Endothelial cell of umbilical vein (primary cell): Measurements from ENCODE around the gene ATG13. TPM values are rescaled to one million over a fixed set of nuclear protein-coding genes. Genes with fewer than 3 reads are reported as not detected.
A peak's percentile ranks its signal among the peaks of the same experiment; 100 is the strongest.

Source experiments
- BruUV-seq: library from RNA; stranded (reverse); fragments of 400-500 nt; replicated peaks from 2 replicates; lab custom pipeline; 2021; lab: Mats Ljungman, UMichigan
- CTCF ChIA-PET: fragments of 300-600, 350-600 bp; sonication (Branson Sonifier 250); formaldehyde crosslinking; loops from one replicate; lab custom pipeline; 2021; ENCODE audit warnings: antibody characterized with exemption, inconsistent platforms; lab: Charles Lee
- POLR2A ChIA-PET: fragments of 300-600, 350-600 bp; sonication (Branson Sonifier 250); formaldehyde crosslinking; loops from one replicate; lab custom pipeline; 2021; ENCODE audit warnings: antibody characterized with exemption, inconsistent platforms; lab: Charles Lee
- DNase-seq: peaks from one replicate; pipeline ENCODE4 v3.0.0-alpha.2; 2011; ENCODE audit warnings: low read depth, low spot score
- FAIRE-seq: peaks from 2 replicates; lab custom pipeline; 2011; peaks lifted over from hg19 to GRCh38; lab: Jason Lieb, UNC
- H2AFZ ChIP-seq: 2 replicates; pipeline ENCODE4 v1.6.0; 2012; ENCODE audit warnings: low read depth, low read length, control low read depth, inconsistent platforms
- H3K27ac ChIP-seq: 2 replicates; pipeline ENCODE4 v1.5.1; 2011; ENCODE audit warnings: low read depth, mild to moderate bottlenecking, control low read depth, low read length, moderate library complexity; ENCODE audit not compliant: insufficient read depth
- H3K27me3 ChIP-seq, 2 experiments: 2 replicates each; pipeline versions ENCODE4 v1.6.0 to v1.6.1; 2011; ENCODE audit warnings: low read length in 2 of 2, mixed read lengths in 1 of 2; ENCODE audit not compliant: control insufficient read depth in 2 of 2, insufficient read depth in 2 of 2
- H3K36me3 ChIP-seq, 2 experiments: 2 replicates in 1 of 2; 3 replicates in 1 of 2; pipeline ENCODE4 v1.5.1; 2011; ENCODE audit warnings: low read length in 2 of 2, mild to moderate bottlenecking in 1 of 2, moderate library complexity in 1 of 2; ENCODE audit not compliant: control insufficient read depth in 2 of 2, insufficient read depth in 2 of 2; ENCODE audit errors: extremely low read depth in 1 of 2
- H3K4me1 ChIP-seq: 3 replicates; pipeline ENCODE4 v1.5.1; 2011; ENCODE audit warnings: mild to moderate bottlenecking, low read length; ENCODE audit not compliant: control insufficient read depth, insufficient read depth; ENCODE audit errors: extremely low read depth
- H3K4me2 ChIP-seq: 2 replicates; pipeline ENCODE4 v1.6.1; 2011; ENCODE audit warnings: low read length, control low read depth, mixed read lengths; ENCODE audit not compliant: insufficient read depth
- H3K4me3 ChIP-seq, 3 experiments: fragments of 200-600 bp in 1 of 3; sonication (generic), shearing (Covaris generic) in 1 of 3; replicated peaks in 1 of 3; 2 replicates each; pipeline ENCODE4 v1.5.1; 2011 to 2016; ENCODE audit warnings: control low read depth in 3 of 3, low read length in 3 of 3, mild to moderate bottlenecking in 2 of 3, inconsistent platforms in 1 of 3, low read depth in 1 of 3, moderate library complexity in 1 of 3; ENCODE audit not compliant: insufficient read depth in 1 of 3
- H3K79me2 ChIP-seq: 2 replicates; pipeline ENCODE4 v1.6.0; 2012; ENCODE audit warnings: low read length, inconsistent platforms; ENCODE audit not compliant: control insufficient read depth, insufficient read depth
- H3K9ac ChIP-seq: replicated peaks from 2 replicates; pipeline ENCODE3; 2011; ENCODE audit warnings: low read length, control low read depth; ENCODE audit not compliant: insufficient read depth; ENCODE audit errors: extremely low read depth
- H3K9me1 ChIP-seq: replicated peaks from 3 replicates; pipeline ENCODE4 v1.6.0; 2011; ENCODE audit warnings: mild to moderate bottlenecking, low read length; ENCODE audit not compliant: control insufficient read depth, insufficient read depth; ENCODE audit errors: extremely low read depth
- H3K9me3 ChIP-seq: replicated peaks from 2 replicates; pipeline ENCODE4 v1.5.1; 2012; ENCODE audit warnings: low read length, inconsistent platforms; ENCODE audit not compliant: control insufficient read depth, insufficient read depth
- H4K20me1 ChIP-seq: replicated peaks from 2 replicates; pipeline ENCODE3; 2011; ENCODE audit warnings: mild to moderate bottlenecking, low read length; ENCODE audit not compliant: control insufficient read depth, insufficient read depth; ENCODE audit errors: extremely low read depth
- CTCF ChIP-seq, 2 donors: IDR thresholded peaks; 1 replicate in 1 of 2; 2 replicates in 1 of 2; pipeline ENCODE4 v1.5.1; 2011; ENCODE audit warnings: low read length in 2 of 2, mild to moderate bottlenecking in 2 of 2, moderate library complexity in 2 of 2, control low read depth in 1 of 2, inconsistent platforms in 1 of 2, low read depth in 1 of 2; ENCODE audit not compliant: insufficient read depth in 1 of 2; ENCODE audit errors: extremely low read depth in 1 of 2
- GATA2 ChIP-seq: IDR thresholded peaks from 2 replicates; pipeline ENCODE4 v1.7.0; 2011; ENCODE audit warnings: low read depth, mild to moderate bottlenecking, moderate library complexity, mixed read lengths, low read length; ENCODE audit not compliant: insufficient read length, insufficient read depth
- JUN ChIP-seq: IDR thresholded peaks from 2 replicates; pipeline ENCODE4 v1.6.1; 2011; ENCODE audit warnings: borderline replicate concordance, low read depth; ENCODE audit not compliant: insufficient read length, insufficient read depth
- MAX ChIP-seq: IDR thresholded peaks from 2 replicates; pipeline ENCODE4 v1.6.1; 2011; ENCODE audit not compliant: insufficient read depth, insufficient read length
- MYC ChIP-seq: IDR thresholded peaks from one replicate; pipeline ENCODE4 v1.6.1; 2011; ENCODE audit warnings: mild to moderate bottlenecking, low read depth, low read length
- POLR2AphosphoS5 ChIP-seq: IDR thresholded peaks from 2 replicates; pipeline ENCODE4 v1.6.1; 2012; ENCODE audit warnings: low read depth, mild to moderate bottlenecking, control low read depth, low read length, moderate library complexity; ENCODE audit not compliant: insufficient read depth
- dilution Hi-C: fragments of 300-500 bp; cut with MboI; formaldehyde crosslinking; loops from one replicate; pipeline ENCODE4 v1.15.0; 2019; ENCODE audit warnings: low sequenced_read_pairs; ENCODE audit not compliant: extremely low pct_ligation_motif_present
- intact Hi-C: fragments of 100-400 bp; cut with micrococcal nuclease; formaldehyde crosslinking; loops from one replicate; pipeline ENCODE4 v1.10.0; 2022
- polyA plus RNA-seq, 4 experiments: library from polyadenylated mRNA; depleted of rRNA in 3 of 4; stranded (reverse) in 3 of 4; unstranded in 1 of 4; fragments of >200 nt; gene quantifications; 2 replicates each; pipeline versions ENCODE4 v1.2.1 to v1.2.3, GENCODE V29; 2011 to 2012; ENCODE audit warnings: missing spikeins in 1 of 4
- total RNA-seq: library from RNA; stranded (reverse); gene quantifications from 2 replicates; pipeline ENCODE4 v1.2.3, GENCODE V29; 2021

ATG13 gene
- total and polyA plus RNA-seq, 2 donors (not counting 3 experiments of a cell fraction or from before 2014, with no cell fraction given) = 60.1 to 66.5 TPM

- H3K27ac ChIP-seq = no peak overlapping the region
- intact Hi-C loops (no loop called here), dilution Hi-C loops (no loop called here)
- H3K79me2 ChIP-seq = peaks cover 72% of the 10 kb centered on the region
- TF ChIP-seq GATA2 (no peak), CTCF (IDR thresholded peaks at IDR 0.05; ENCODE audit: extremely low read depth in 1 of 2, insufficient read depth in 1 of 2, low read depth in 1 of 2, low read length in 2 of 2) (no peak), MYC (no peak), JUN (no peak), POLR2AphosphoS5 (no peak), MAX (no peak)
- peak overlapping the region; percentile 52 for H3K4me2 ChIP-seq
- H3K4me1 ChIP-seq = peaks cover 24% of the 10 kb centered on the region
- no TSS peak for BruUV-seq
- no peak for FAIRE-seq
- H3K27me3 ChIP-seq = no peaks in the 10 kb centered on the region
- no peaks in the 10 kb centered on the region for H3K36me3 ChIP-seq
- peaks cover 5% of the 10 kb centered on the region for H4K20me1 ChIP-seq
- no peaks in the 10 kb centered on the region for H3K9me3 ChIP-seq
- H3K4me3 ChIP-seq = peak overlapping the region in 1 of 3 experiments; percentile 8
- no peaks in the 10 kb centered on the region for H3K9me1 ChIP-seq
- no peak overlapping the region for H3K9ac ChIP-seq
- CTCF ChIA-PET = interaction anchor here (0.6 to 1.5 kb wide), 3 partner anchors 28 to 37 kb away, joined by 3 to 5 read pairs (median 3); no protein-coding TSS in a partner anchor
- peak; percentile 56 for DNase-seq
- no peak overlapping the region for H2AFZ ChIP-seq
- POLR2A ChIA-PET = no interaction called here
These were observed 26.4 kb upstream of the ATG13 start for GRCh38 chr11:46590740-46591605.
